GM12892 (cell line): ENCODE results near the gene FGF3.

Experiments used
- POLR2A ChIP-seq: IDR thresholded peaks from 2 replicates; pipeline ENCODE4 v1.6.1; 2011; ENCODE audit warnings: low read depth, low read length, control low read depth
- POLR2AphosphoS5 ChIP-seq: IDR thresholded peaks from 2 replicates; pipeline ENCODE4 v1.6.1; 2011; ENCODE audit warnings: low read depth, low read length, control low read depth

DNA sequence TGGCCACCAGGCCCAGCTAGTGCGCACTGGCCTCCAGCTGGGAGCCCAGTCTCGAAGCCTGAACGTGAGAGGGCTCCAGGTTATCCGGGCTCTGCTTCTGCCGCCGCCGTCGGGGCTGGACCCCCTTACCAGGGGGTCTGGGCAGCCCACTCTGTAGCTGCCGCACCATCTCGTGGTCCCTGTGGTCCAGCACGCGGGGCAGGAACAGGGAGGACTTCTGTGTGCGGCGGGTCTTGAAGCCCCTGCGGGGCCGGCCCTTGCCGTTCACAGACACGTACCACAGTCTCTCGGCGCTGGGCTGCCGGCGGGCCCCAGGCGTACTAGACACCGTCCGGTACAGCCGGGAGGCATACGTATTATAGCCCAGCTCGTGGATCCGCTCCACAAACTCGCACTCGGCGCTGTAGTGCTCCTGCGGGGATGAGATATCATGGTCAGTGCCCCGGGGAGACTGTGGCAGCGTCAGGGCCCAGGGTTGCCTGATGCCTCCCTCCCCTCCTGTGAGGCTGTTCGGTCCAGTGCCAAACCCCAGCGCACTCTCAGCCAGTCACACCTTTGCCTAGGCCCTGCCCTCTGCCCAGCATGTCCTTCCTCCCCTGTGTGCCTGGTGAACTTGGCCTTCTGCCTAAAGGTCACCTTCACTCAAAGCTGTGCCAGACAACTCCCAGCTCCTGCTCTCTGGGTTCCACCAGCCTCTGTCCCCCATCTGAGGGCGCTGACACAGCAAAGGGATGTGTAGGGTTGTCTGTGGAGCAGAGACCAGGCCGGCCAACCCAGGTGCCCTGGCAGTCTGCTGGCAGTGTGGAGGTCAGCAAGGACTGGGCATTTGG is 8.7 kb downstream of the FGF3 start:
- TF ChIP-seq POLR2AphosphoS5 (no peak), POLR2A (no peak)
